ENCODE results near the gene CSRNP2.

CSRNP2 gene

DNA sequence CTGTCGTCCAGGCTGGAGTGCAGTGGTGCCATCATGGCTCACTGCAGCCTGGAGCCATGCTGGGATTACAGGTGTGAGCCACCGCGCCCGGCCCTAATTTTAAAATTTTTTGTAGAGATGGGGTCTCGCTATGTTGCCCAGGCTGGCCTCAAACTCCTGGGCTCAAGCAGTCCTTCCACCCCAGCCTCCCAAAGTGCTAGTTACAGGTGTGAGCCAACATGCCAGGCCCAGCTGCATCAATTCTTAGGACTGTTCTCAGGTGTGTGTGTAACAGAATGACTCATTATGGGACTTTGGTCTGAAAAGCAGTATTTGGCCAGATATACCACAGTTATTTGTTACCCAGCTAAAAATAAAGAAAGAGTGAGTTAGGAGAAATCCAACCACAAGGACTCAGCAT lies 17.9 kb downstream of the CSRNP2 start:
- TF ChIP-seq CTCF (IDR thresholded peaks at IDR 0.05; ENCODE audit: low read depth, low read length, missing control alignments), result no peak
- no peak overlapping the region for H3K4me3 ChIP-seq (replicated peaks; ENCODE audit: low read depth, low read length)
- DNase-seq (ENCODE audit: extremely low read depth, low read depth), result no peak

DNA sequence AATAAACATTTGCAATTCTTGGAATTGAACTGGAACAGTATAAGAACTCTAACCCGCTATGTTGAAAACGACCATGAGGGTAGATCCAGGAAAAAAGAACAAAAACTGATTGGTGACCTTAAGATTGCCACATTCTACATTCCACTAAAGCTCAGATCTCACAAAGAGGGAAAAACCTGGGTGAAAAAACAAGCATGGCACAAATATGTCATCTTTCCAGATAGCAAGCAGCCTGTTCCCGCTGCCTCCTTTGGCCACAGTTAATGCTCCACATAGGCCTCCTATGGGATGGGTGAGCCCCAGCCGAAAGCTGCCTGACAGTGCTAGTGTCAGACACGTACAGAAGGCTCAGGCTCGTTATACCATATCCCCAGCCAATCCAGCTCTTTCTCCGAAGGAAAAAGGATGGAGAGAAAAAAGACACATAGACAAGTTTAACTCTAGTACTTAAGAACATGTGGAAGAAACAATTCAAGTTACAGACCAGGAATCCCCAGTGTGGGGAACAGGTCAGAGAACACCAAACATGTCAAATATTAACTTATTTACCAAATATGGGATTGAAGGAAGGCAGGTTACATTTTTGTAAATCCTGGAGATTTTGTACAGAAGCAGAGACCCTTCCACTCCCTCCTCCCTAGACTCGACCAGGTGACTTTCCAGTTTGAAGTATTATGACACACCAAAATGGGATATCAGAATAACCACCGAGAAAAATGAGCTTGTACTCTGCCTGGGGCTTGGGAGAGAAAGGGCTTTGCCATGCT lies 20.6 kb downstream of the CSRNP2 start:
- no peak overlapping the region for H3K4me3 ChIP-seq (replicated peaks; ENCODE audit: low read depth, low read length)
- DNase-seq (ENCODE audit: extremely low read depth, low read depth), result no peak
- TF ChIP-seq CTCF (IDR thresholded peaks at IDR 0.05; ENCODE audit: low read depth, low read length, missing control alignments), result no peak

DNA sequence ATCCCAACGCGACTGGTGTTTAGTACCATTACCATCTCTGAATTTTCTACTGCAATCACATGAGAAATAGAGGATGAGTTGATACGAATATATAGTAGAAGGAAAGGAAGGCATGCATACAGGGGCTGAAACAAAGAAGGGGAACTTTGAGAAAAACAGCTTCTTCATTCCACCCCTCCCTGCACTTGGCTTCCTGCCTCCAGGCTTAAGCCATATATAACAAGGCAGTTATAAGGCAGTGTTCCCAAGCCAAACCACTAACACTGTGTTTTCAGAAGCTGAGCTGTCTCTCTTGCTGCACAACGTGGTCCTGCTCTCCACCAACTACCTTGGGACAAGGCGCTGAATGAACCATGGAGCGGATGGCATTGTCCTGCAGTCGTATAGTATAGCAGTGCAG lies 24.3 kb downstream of the CSRNP2 start:
- no peak overlapping the region for H3K4me3 ChIP-seq (replicated peaks; ENCODE audit: low read depth, low read length)
- no peak for DNase-seq (ENCODE audit: extremely low read depth, low read depth)
- TF ChIP-seq CTCF (IDR thresholded peaks at IDR 0.05; ENCODE audit: low read depth, low read length, missing control alignments), result no peak

- TF ChIP-seq CTCF (IDR thresholded peaks at IDR 0.05; ENCODE audit: low read depth, low read length, missing control alignments), result no peak
- no peak for DNase-seq (ENCODE audit: extremely low read depth, low read depth)
These were observed 27.2 kb downstream of the CSRNP2 start for GRCh38 chr12:51056242-51056641.

GRCh38 chr12:51055060-51055459 lies 28.3 kb downstream of the CSRNP2 start:
- DNase-seq (ENCODE audit: extremely low read depth, low read depth), result no peak
- H3K4me3 ChIP-seq (replicated peaks; ENCODE audit: low read depth, low read length), result no peak overlapping the region
- no peak for TF ChIP-seq CTCF (IDR thresholded peaks at IDR 0.05; ENCODE audit: low read depth, low read length, missing control alignments)

More at GRCh38 chr12:51056242-51056641, 27.2 kb downstream of the CSRNP2 start:
- H3K4me3 ChIP-seq (replicated peaks; ENCODE audit: low read depth, low read length), result no peak overlapping the region

- no peak overlapping the region for H3K4me3 ChIP-seq (replicated peaks; ENCODE audit: low read depth, low read length)
- TF ChIP-seq CTCF (IDR thresholded peaks at IDR 0.05; ENCODE audit: low read depth, low read length, missing control alignments), result no peak
- peak; percentile 64 for DNase-seq (ENCODE audit: extremely low read depth, low read depth)
These were observed 31.6 kb downstream of the CSRNP2 start for GRCh38 chr12:51051787-51052186.

DNA sequence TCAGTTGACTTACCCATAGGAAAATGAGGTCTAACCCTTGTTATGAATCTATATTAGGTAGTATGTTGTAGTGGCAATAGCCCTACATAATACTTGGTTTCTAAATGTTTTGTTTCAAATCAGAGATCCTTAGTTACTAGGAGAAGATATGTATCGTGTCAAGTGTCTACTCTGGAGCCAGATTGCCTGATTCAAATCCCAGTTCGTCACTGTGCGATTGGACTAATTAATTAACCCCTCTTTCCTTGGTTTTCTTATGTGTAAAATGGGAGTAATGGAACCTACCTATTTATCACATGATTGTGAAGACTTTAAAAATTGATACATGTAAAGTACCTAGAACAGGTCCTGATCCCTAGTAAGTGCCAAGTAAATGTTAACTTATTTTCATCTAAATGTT lies 33.9 kb downstream of the CSRNP2 start:
- DNase-seq (ENCODE audit: extremely low read depth, low read depth), result no peak
- TF ChIP-seq CTCF (IDR thresholded peaks at IDR 0.05; ENCODE audit: low read depth, low read length, missing control alignments), result no peak
- peak overlapping the region; percentile 75 for H3K4me3 ChIP-seq (replicated peaks; ENCODE audit: low read depth, low read length)
